Ecto neural progenitor cell (in vitro differentiated cells): ENCODE data around the gene SMPD1.

Source experiments
- DNase-seq: peaks from one replicate; pipeline ENCODE4 v3.0.0-alpha.2; 2018; ENCODE audit warnings: low spot score

Gene SMPD1

DNA sequence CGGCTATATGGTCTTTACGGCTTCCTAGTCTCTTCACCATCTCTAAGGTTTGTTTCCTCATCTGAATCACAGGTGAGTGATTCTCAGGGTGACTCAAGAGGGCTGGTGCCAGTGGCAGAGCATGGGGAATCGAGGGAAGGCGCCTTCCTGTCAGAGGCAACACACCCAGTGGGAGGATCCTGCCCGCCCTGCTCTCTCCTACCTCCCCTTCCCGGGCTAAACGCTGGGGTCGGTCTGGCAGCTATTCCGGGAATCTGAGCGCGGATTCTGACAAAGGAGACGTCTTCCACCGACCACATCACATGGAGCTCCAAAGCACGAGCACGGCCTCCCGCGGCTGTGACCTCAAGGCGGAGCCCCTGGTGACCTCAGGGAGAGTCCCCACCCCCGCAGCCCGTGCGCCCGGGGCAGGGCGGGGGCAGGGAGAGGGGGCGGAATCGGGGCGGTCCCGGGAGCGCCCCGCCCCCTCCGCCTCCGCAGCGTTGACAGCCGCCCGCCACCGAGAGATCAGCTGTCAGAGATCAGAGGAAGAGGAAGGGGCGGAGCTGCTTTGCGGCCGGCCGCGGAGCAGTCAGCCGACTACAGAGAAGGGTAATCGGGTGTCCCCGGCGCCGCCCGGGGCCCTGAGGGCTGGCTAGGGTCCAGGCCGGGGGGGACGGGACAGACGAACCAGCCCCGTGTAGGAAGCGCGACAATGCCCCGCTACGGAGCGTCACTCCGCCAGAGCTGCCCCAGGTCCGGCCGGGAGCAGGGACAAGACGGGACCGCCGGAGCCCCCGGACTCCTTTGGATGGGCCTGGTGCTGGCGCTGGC, at the start of gene SMPD1:
TSS of gene SMPD1 (plus strand) at position 570 of the 813 bp plus-strand sequence. CDS start at position 695, 125 bp downstream.
- peak; percentile 95 for DNase-seq

DNA sequence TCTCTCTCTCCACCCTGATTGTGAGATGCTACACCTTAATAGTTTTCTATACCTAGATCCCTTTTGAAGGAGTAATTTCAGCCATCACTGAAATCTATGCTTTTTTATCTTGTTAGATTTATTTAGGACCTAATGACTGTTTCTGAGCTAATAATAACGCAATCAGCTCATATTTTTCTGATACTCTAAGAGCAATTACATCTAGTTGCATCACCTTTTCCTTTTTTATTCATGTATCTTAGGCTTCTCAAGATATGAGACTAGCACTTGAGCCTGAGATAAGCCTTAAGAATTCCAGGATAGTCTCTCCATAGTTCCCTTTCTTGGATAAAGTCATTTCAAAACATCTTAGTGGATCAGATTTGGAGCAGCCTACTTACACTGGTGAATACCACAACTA, 44.9 kb upstream of the SMPD1 start:
- DNase-seq: no peak

DNA sequence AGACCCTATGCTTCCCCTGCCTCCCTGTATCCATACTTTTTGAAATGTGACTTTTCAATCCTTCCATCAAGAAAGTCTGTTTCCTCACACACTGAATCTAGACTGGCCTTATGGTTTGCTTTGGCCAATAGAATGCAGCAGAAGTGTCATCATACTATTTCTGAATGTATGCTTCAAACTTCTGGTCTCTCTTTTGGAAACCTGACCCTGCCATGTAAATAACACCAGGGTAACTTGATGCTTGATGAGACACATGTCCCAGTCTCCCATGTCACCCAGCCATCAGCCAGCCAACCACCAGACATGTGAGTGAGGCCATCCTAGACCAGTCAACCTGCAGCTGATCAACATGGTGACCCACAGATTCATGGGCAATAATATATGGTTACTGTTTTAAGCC, 40.2 kb upstream of the SMPD1 start:
- no peak for DNase-seq

DNA sequence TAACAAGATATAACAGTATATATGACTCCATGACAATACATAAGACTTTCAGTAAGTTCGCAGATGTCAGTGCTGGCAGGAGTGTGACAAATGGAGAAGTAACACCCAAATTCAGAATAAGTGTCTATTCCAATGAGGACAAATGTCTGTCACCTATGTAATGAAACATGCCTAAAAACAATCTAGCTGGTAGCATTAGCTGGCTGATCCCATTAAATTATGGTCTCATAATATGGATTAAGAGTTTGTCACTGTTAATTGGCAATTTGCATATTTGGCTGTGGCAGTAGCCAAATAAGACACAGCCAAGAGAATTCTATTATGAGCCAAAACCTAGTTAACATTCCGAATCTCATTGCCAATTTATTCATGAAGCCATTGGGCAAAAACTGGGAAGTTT, 39.8 kb upstream of the SMPD1 start:
- no peak for DNase-seq

DNA sequence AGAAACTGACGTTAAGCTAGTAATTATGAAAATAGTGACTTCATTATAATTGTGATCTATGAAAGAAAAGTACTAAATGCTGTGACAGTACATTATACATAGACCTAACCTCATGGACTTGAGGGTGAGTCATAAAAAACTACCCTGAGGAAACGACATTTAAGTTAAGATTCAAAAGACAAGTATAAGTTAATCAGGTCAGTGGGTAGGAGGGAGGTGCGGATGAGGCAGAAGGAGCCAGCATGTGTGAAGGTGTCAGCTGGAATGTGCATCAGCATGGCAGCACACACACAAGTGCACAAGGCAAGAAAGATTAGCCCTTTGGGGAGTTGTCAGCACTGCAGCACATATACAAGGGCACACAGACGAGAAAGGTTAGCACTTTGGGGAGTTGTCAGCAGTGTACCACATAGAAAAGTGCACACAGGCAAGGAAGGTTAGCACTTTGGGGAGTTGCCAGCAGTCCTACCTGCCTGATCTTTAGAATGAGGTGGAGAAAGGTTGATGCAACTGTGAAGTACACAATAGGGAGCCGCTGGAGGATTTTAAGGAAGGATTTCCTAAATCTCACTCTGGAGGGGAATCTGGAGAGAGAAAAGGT, 38.4 kb upstream of the SMPD1 start:
- no peak for DNase-seq

DNA sequence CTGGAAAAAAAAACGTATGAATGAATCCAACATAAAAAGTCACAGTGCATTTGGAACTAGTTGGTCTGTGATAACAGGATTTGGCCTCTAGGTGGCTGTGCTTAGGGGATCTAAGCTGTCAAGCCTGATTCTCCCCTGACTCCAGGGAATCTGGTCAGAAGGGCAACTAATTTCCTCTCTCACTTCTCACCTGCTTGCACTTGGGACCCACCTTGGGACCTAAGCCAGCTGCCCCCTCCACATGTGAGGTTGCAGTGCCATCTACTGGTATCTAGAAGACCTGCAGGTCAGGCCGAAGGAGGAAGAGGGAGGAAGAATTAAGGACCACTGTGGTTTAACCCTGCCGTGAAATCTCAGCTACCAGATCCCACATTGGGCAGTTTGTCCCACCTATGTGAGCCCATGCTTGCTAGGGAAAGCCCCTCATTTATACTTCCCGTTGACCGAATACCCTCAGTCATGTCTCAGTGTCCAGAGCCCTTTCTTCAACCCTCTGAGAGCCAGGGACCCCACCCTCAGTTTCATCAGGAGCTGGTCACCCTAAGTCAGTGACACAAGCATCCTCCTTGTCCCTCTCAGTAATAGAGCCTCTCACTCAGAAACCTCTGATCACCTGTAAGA, 36.8 kb upstream of the SMPD1 start:
- peak; percentile 67 for DNase-seq

DNA sequence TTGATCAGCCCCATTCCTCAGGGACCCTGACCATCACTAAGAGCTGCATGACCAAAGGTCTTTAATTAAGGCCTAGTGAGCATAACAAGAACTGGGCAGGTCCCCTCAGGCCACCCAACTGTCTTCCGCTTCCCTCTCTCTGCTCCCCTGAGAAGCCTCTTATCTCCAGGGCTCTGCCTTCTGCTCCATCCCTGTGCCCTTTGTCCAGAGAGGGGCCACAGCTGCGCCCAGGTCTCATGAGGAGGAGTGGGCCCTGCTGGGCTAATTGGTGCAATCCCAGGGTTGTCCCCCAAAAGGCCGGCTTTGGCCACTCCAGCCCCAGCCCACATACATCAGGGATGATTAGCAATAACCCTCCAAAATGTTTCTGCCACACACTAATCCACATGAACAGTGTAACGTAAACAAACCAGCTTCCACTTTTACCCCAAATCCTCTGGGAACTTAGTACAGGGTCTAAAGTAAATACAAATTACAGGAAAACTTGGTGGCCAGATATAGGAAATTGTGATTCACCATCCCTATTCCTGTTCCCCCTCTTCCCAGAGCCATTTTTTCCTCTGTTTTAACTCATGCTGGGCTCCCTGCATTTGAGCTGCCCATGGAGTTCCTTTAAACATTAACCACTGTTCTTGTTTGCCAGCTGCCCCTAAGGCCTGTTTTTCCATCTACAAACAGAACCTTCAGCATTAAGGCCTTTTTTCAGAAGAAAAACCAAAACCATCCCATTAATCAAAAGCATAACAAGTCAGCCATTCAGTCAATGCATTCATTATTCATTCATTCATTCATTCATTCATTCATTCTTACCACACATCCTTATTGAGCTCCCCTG, 35.4 kb upstream of the SMPD1 start:
- no peak for DNase-seq

DNA sequence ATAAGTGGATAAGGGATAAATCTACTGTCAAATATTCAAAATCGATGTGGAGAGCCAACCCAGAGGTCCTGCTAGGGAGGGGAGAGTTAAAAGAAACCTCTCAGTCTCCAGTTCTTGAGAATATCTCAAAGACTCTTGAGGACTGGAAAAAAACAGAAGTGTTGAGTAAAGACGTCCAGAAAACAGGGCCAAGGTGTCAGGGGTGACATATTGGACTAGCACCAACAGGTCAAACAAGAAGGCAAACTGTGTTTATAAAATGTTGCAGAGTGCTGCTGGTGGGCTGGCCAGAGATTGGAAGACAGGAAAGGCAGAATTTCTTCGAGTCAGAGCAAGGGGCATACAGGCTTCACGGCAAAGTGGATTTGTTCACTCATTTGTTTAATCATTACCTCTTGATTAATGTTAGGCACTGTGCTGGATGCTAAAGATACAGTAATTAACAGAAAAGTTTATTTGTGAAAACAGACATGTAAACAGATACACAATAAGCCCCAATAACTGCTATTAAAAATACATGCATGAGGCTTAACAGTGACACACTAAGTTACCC, 33.7 kb upstream of the SMPD1 start:
- no peak for DNase-seq

DNA sequence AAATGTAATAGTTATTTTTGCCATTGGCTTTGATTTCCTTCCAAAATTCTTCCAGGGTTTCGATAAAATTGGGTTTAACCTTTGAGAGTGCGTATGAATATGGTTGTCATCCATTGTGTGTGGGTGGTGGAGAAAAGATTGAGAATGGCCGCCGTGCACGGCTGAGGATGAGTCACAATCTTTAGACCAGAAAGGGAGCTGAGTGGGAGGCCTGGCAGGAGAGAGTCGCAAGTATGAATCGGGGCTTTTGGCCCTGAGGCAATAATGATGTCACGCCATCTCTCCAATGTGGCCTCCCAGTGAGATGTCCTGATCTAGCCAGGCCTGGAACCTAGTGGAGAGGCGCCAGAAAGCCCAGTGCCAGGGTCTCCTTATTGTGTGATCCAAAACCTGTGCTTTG, 33.1 kb upstream of the SMPD1 start:
- no peak for DNase-seq

DNA sequence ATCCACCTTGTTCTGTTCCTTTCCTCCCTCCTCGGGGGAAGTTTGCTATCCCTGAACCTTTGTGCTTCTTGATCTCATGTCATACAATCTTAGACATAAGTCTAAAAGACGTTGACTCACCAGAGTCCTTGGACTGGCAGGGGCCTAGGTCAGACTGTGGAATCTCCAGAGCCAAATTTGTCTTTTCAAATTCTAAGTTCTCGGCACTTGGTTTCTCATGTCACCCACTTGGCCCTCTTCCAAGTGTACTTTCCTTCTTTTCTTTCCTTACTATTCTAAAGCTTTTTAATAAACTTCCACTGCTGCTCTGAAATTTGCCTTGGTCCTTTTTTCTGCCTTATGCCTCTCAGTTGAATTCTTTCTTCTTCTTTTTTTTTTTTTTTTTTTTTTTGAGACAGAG, 30.1 kb upstream of the SMPD1 start:
- no peak for DNase-seq

DNA sequence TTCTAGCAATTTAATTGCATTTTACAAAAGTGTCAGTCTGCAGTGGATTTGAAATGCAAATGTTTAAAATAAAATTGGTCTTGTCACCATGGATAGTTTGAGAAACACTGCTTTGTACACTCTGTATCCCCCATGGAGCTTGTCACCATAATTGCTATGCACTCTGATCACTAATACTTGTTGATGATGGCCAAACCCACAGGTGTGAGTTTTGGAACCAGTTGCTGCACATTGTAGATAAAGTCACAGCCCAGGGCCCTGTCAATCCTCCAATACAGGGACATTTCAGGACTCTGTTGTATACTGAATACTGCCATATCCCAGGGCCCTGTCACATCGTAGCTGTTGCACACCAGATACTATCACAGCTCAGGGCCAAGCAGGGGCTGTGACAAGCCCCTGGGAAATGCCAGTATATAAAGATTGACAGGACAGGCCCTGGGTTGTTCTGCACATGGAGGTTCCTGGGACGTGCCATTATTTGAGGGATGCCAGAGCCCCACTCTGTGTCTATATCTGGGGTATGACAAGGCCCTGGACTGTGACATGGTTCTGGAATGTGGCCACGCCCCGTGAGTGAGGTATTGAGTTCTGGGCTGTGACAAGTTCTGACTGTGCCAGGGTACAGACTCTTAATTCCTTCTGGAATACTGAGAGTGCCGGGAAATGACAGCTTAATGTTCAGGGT, 27.9 kb upstream of the SMPD1 start:
- DNase-seq: no peak

DNA sequence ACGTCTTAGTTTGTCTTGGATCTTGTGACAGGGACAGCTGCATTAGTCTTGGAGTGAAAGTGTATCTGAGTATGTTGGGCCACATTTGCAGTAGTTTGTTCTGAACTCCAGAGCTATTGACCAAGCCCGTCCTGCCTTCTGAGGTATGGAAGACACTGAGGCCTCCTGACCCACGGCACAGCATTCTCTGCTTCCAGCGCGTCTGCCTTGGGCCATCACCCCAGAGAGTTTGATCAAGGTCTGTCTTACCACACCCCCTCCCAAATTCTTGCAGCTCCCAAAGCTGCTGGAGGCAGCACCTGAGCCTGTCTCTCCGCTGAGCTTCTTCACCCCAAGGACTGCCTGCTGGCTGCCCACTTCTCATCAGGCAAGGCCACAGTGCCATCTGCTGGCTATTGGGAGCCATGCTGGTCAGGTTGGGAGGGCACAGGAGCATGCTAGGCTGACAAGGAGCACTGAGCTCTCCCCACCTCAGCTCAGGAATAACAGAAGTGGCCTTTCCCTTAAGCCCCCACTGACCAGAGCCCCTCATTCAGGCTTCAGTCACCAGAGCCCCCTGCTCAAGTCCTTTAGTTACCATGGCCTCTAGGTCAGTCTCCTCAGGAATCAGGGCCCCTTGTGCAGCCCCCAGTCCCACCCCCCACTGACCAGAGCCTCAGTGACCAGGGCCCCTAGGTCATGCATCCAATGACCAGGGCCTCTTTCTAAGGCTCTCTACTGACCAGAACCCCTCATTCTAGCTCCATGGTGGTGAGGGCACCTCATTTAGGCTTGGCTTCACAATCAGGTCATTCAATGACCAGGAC, 27.2 kb upstream of the SMPD1 start:
- DNase-seq: peak; percentile 86

DNA sequence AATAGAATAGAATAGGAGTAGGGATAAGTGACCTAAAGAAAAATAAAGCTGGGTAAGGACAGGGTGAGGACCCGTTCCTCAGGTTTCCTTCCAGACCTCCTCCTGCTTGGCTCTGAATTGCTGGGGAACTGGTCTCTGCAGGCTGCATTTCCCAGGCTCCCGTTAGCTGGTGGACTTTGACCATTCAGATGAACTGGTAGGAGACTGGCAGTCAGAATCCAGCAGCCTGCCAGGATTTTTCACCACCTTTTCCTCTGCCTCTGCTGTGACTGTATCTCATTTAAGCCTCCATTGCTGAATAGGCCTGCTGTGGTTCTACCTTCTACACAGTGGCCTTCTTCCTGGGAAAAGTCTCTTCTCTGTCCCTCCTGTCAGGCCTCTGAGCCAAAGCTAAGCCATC, 24.6 kb upstream of the SMPD1 start:
- DNase-seq: no peak

DNA sequence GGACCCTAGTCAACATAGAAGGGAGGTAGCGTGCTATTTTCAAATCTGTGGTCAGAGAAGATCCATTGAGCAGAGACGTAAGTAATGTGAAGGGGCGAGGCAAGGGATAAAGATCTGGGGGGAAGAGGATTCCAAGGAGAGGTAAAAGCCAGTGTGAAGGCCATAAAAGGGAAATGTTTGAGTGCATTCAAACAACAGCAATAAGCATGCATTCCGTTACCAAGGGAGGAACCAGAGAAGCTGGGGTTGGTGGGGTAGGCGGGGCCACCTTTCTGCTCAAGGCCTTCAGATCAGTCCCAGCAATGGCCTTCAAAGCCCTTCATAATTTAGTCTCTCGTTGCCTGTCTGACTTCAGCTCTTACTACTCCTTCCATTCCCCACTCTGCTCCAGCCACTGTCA, 18.4 kb upstream of the SMPD1 start:
- DNase-seq: no peak

DNA sequence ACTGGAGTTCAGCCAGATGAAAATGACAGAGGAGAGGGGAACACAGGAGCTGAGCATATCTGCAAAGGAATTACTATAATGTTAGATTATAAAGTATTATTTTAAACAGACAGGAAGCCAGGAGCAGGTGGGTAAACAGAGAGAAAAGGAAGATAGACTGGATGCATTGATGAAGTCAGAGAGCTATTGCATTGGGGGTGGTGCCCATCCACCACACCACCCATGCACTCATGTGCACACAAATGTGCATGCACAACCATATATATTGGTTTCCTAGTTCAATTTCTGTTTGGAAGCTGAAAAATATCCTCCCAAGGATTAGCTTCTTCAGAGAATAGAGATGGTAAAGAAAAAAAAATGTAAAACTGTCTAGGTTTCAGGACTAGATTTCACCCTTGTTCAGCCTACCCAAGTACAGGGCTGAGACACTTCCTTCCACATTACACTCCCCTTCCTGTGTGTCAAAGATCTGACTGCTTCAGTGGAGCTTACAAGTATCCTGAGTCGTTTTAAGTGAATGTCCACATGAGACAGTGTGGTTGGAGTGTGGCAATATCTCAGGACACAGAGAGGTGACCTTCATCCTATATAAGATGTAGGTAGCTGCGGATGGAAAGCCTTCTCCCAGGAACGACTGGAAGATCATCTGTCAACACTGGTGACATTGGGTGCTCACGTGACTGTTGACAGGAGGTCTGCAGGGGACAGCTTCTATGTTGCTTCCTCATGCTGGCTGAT, 12.2 kb upstream of the SMPD1 start:
- no peak for DNase-seq

DNA sequence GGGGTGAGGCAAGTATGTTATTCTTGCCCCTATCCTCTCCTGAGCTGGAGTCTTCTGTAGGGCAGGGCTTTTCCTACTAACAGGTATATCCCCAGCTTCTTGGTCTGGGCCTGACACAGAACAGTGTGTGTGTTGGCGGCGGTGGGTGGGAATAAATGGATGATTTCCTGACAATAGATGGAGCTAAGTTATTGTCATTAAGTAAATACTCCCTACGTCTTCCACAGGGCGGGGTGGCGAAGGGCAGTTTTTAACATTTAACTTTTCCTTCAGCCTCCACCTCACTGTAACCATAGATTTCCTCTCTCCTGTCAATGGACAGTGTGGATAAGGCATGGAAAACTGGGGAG, 11.7 kb upstream of the SMPD1 start:
- no peak for DNase-seq

DNA sequence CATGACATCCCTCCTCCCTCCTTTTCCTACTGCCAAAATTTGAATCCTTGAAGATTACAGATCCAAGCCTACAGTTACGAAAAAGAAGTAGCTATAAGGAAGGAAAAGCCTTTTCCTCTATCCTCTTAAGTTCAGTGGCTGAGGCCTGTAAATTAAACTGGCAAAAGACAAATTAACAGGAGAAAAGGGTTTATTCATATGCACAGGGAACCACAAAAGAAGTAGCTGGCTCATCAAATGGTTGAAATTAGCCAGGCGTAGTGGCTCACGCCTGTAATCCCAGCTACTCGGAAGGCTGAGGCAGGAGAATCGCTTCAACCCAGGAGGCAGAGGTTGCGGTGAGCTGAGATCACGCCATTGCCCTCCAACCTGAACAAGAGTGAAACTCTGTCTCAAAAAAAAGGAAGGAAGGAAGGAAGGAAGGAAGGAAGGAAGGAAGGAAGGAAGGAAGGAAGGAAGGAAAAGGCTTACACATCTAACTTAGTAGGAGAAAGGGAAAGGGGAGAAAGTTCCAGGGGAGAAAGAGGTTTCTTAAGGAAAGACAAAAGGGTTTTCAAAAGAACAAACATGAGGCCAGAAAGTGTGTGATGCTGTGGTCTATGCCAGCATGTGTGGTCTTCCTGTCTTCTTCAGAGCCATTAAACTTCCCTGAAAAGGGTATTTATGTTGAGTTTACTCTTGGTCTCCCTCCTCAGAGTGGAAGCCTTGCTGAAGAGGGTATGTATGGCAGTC, 5.1 kb upstream of the SMPD1 start:
- no peak for DNase-seq

DNA sequence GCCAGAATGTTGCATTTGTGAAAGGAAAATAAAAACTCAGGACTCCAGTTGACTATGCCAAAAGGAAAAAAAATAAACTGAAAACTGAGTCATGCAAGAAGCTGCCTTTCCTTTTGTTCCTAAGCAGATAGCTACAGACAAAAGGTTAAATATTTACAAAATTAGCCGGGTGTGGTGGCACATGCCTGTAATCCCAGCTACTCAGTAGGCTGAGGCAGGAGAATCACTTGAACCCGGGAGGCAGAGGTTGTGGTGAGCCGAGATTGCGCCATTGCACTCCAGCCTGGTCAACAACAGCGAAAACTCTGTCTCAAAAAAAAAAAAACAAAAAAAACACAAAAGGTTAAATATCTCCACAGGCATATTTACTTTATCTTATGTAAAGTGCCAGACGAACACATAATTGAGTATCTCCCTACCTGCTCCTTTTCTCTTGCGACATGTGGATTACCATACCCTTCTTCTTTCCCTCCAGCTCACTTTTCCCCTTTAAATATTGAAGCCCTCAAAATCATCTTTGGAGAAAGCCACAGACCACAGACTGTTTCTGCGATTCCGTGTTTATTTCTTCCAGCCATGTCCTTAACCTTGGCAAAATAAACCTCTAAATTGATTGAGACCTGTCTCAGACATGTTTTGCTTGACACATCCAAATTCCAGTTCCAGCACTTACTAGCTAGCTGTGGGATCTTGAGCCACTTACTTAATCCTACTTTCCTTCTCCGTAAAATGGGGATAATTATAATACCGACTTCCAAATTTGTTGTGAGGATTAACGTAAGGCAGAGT, 2.3 kb upstream of the SMPD1 start:
- DNase-seq: no peak

DNA sequence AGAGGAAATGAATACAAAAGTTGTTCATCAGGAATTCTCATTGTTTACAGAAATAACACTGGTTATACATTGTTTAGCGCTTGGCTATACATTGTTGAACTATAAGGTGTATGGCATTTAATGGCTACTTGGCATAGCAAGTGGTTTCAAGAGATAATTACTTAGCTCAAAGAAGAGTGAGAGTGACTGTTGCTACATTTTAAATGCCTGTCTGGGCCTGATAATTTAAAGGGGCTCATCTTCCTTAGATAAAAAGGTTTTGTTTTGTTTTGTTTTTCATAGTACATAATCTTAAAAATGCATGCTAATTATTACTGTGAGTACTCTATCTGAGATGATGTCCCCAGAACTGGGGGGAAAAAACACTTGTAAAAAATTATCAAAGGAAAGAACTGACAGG, 1.5 kb upstream of the SMPD1 start:
- DNase-seq: no peak
